Measurements from ENCODE around the gene CTRL. TPM values are rescaled to one million over a fixed set of nuclear protein-coding genes. Genes with fewer than 3 reads are reported as not detected.

Gene CTRL
- total RNA-seq, 2 donors from 2014 or later = 0.85 TPM; not detected in 1

DNA sequence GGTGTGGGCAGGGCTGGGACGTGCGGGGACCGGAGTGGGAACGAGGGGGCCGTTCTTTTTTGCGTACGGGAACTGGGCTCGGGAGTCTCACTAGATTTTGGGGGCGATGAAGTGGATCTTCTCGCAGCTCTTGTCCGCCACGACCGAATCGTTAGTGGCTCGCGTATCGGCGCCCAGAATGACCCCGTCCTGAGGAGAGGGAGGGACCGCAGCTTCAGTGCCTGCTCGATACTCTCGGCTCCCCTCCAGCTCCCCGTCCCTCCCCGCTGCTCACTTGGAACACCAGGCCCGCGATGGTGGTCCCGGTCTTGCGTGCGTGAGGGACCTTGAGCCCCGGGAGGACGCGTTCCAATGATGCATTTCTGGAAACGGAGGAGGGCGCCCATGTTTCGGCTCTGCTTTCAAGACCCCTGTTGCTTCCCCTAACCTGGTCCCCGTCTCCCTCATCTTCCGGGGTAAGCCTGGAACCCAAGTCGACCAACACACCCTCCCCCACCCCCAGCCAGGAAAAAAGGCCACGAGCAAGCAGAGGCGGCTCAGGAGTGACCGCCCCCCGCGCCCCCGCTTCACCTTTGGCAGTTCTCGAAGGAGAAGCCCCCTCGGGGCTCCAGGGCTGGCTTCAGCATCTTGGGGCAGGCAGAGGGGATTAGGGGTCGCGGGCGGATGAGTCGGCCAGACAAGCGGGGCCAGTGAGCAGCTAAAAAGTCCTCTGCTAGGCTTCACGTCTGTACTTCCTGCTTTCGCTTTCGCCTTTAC, 4.6 kb upstream of the CTRL start, which contains the start of gene PSMB10:
PSMB10 (minus strand) TSS at position 727 of the 756 bp plus-strand sequence; CDS start at position 626, 101 bp downstream.
- no peaks in the 10 kb centered on the region for H3K27me3 ChIP-seq (replicated peaks; ENCODE audit: insufficient read depth)
- H3K4me1 ChIP-seq (replicated peaks) = peaks cover 14% of the 10 kb centered on the region
- no peaks in the 10 kb centered on the region for H3K9me3 ChIP-seq
- H3K36me3 ChIP-seq = no peaks in the 10 kb centered on the region
- TF ChIP-seq POLR2AphosphoS5 (IDR thresholded peaks at IDR 0.05) (peak; percentile 66), POLR2A (IDR thresholded peaks at IDR 0.05) (peak; percentile 61)
- TF ChIP-seq, protein P1, sequence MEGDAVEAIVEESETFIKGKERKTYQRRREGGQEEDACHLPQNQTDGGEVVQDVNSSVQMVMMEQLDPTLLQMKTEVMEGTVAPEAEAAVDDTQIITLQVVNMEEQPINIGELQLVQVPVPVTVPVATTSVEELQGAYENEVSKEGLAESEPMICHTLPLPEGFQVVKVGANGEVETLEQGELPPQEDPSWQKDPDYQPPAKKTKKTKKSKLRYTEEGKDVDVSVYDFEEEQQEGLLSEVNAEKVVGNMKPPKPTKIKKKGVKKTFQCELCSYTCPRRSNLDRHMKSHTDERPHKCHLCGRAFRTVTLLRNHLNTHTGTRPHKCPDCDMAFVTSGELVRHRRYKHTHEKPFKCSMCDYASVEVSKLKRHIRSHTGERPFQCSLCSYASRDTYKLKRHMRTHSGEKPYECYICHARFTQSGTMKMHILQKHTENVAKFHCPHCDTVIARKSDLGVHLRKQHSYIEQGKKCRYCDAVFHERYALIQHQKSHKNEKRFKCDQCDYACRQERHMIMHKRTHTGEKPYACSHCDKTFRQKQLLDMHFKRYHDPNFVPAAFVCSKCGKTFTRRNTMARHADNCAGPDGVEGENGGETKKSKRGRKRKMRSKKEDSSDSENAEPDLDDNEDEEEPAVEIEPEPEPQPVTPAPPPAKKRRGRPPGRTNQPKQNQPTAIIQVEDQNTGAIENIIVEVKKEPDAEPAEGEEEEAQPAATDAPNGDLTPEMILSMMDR (IDR thresholded peaks at IDR 0.05) = no peak
- peak; percentile 30 for DNase-seq (ENCODE audit: low spot score)
- under 1% methylated on average over 52 of the region's 54 CpGs for WGBS
- peak within 1 kb of the TSS; percentile 66 to 94 for H3K4me3 ChIP-seq
- intact Hi-C loops (cut with DNase I) = loop anchor here (10.0 kb wide), 1 partner anchor 402 kb away; no protein-coding TSS in a partner anchor
- H3K27ac ChIP-seq = peak within 1 kb of the TSS; percentile 91 to 95

DNA sequence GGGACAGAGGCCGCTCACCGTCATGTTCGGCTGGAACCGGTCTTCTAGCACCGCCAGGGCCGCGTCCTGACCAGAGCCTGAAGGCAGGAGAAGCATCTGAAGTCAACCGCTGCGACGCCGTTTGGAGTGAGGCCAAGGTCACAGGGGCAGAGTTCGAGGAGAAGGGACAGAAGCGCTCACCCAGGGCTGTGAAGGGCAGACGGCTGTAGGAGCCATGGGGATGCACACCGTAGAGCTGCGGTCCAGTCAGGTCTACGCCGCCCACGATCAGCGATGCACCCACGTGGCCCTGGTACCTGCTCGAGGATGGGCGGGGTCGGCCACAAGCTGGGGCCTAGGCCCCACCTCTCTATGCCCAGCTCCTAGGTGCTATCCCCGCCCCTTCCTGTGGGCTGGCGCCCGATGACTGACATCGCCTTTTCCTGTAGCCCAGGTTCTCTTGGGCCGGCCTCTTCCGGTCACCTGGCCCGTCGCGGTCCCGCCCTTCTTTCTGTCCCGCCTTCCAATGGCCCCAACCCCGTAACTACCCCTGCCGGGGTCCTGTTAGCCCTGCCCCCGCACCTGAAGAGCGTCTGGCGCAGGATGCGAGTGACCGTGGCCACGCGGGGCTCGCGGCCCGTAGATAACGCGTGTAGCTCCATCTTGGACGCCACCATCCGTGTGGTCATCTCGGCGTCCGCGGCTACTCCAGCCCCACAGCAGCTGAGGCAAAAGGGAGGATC, 3.9 kb upstream of the CTRL start:
- H3K27me3 ChIP-seq (replicated peaks; ENCODE audit: insufficient read depth) = no peaks in the 10 kb centered on the region
- peaks cover 14% of the 10 kb centered on the region for H3K4me1 ChIP-seq (replicated peaks)
- intact Hi-C loops (cut with DNase I) = loop anchor here (10.0 kb wide), 1 partner anchor 401 kb away; no protein-coding TSS in a partner anchor
- TF ChIP-seq POLR2A (IDR thresholded peaks at IDR 0.05) (peak; percentile 85), POLR2AphosphoS5 (IDR thresholded peaks at IDR 0.05) (peak; percentile 99)
- TF ChIP-seq, protein P1 (IDR thresholded peaks at IDR 0.05) = peak in 2 of 4 experiments; percentile 41 to 50
- peak; percentile 98 for DNase-seq (ENCODE audit: low spot score)
- H3K9me3 ChIP-seq = no peaks in the 10 kb centered on the region
- 1% methylated on average over 55 of the region's 55 CpGs for WGBS
- H3K36me3 ChIP-seq = no peaks in the 10 kb centered on the region
- H3K4me3 ChIP-seq = peak overlapping the region; percentile 66 to 94
- peak overlapping the region; percentile 91 to 95 for H3K27ac ChIP-seq

DNA sequence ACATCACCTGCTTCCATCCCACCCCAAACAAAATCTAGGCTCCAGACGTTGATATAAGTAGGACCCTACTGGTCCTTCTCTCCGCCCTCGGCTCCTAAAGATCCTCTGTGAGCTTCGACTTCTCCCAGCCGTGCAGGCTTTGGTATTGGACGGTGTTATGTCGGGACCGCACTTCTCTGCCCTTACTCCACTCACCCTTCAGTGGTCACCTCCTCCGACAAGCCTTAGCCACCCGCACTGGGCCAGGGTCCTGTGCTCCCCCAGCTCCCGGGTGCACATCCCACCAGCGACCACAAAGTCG, 3.4 kb upstream of the CTRL start:
- H3K36me3 ChIP-seq = no peaks in the 10 kb centered on the region
- no peaks in the 10 kb centered on the region for H3K9me3 ChIP-seq
- TF ChIP-seq, protein P1 (IDR thresholded peaks at IDR 0.05) = no peak
- TF ChIP-seq POLR2A (IDR thresholded peaks at IDR 0.05) (no peak), POLR2AphosphoS5 (IDR thresholded peaks at IDR 0.05) (no peak)
- H3K27ac ChIP-seq = peak overlapping the region; percentile 91 to 95
- H3K27me3 ChIP-seq (replicated peaks; ENCODE audit: insufficient read depth) = no peaks in the 10 kb centered on the region
- DNase-seq (ENCODE audit: low spot score) = no peak
- peaks cover 14% of the 10 kb centered on the region for H3K4me1 ChIP-seq (replicated peaks)
- H3K4me3 ChIP-seq = peak overlapping the region; percentile 66 to 94
- intact Hi-C loops (cut with DNase I) = loop anchor here (10.0 kb wide), 1 partner anchor 400 kb away; no protein-coding TSS in a partner anchor
- WGBS = 25% methylated on average over 13 of the region's 13 CpGs

DNA sequence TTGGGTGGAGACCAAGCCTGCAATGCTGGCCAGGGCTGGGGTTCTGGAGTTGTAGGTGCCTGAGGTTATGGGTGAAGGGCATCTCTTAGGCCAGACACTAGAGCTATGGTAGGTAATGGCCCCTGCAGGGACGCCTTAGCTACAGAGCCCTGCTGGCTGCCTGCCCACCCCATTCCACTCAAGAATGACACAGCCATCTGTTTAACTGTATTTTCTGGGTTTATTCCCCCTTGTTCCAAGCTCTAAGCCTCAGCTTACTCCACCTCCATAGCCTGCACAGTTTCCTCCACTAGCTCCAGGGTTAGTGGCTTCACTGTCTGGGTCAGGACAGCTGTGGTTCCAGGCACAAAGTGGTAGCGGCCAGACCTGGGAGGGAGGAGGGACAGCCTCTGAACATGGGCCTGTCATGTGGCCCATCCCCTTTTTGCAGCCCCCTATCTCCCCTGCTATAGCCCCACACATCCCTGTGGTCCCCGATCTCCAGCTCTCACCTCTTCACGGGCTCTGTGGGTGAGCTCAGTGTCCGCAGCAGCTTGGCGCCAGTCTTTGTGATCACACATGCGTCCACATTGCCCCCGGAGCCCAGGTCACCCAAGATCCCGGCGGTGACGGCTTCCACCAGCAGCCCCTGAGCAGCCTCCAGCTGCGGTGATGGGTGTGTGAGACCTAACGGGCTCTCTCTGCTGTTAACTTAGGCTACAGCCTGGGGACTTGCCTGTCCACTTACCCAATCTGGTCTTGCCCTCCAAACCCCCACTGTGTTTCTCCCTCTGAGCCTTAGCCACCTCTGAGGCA, 2.8 kb upstream of the CTRL start:
- intact Hi-C loops (cut with DNase I) = loop anchor here (10.0 kb wide), 1 partner anchor 400 kb away; no protein-coding TSS in a partner anchor
- 55% methylated on average over 10 of the region's 13 CpGs for WGBS
- Histone ChIP-seq H3K9me3 (no peaks in the 10 kb centered on the region), H3K27me3 (replicated peaks; ENCODE audit: insufficient read depth) (no peaks in the 10 kb centered on the region), H3K4me3 (no peak overlapping the region), H3K27ac (peak overlapping the region in 1 of 2 donors; percentile 91), H3K36me3 (no peaks in the 10 kb centered on the region), H3K4me1 (replicated peaks) (peaks cover 14% of the 10 kb centered on the region)
- DNase-seq (ENCODE audit: low spot score) = no peak
- TF ChIP-seq, protein P1 (IDR thresholded peaks at IDR 0.05) = no peak

Data from prostate gland (tissue), 2 donors.